ENCODE measurements around the gene PARP4.

GRCh38 chr13:24529478-24529877, 16.9 kb upstream of the PARP4 start:
- no peak for TF ChIP-seq POLR2AphosphoS2 (IDR thresholded peaks at IDR 0.05; ENCODE audit: low read depth, low read length)
- TF ChIP-seq MLX (CRISPR knock-in tag; IDR thresholded peaks at IDR 0.05): no peak
- TF ChIP-seq ZBTB7A (CRISPR knock-in tag; IDR thresholded peaks at IDR 0.05): no peak
- TF ChIP-seq ATF6 (CRISPR knock-in tag; conservative IDR thresholded peaks at IDR 0.05): no peak
- TF ChIP-seq CBFB (CRISPR knock-in tag; IDR thresholded peaks at IDR 0.05): no peak
- TF ChIP-seq, protein P1, sequence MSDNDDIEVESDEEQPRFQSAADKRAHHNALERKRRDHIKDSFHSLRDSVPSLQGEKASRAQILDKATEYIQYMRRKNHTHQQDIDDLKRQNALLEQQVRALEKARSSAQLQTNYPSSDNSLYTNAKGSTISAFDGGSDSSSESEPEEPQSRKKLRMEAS (IDR thresholded peaks at IDR 0.05): no peak
